ENCODE measurements around the gene GATM. TPM values are rescaled to one million over a fixed set of nuclear protein-coding genes. Genes with fewer than 3 reads are reported as not detected.
A peak's percentile ranks its signal among the peaks of the same experiment; 100 is the strongest.

Gene GATM
- total RNA-seq, 1 experiment from 2014 or later = 10.7 TPM

- Mint-ChIP-seq H3K27ac (no peak overlapping the region), H3K27me3 (ENCODE audit: low read depth) (peaks cover 26% of the 10 kb centered on the region), H3K4me3 (no peak overlapping the region), H3K4me1 (peaks cover 12 to 13% of the 10 kb centered on the region in 2 experiments; a peak in 3 of 4 replicates), H3K9me3 (no peaks in the 10 kb centered on the region), H3K36me3 (ENCODE audit: insufficient read depth in 1 of 3, low read depth in 3 of 3) (no peaks in the 10 kb centered on the region; a peak in 1 of 7 replicates)
- H2BK12ac ChIP-seq (ENCODE audit: insufficient read length, low read depth, low read length) = no peak overlapping the region
- H3K27me3 ChIP-seq (ENCODE audit: insufficient read depth, low read length) = no peaks in the 10 kb centered on the region
- no peak overlapping the region for H3K9ac ChIP-seq (ENCODE audit: extremely low read depth, insufficient read length, low read length)
- no peak overlapping the region for H3K18ac ChIP-seq (ENCODE audit: insufficient read length, low read depth, low read length)
- no peak overlapping the region for H4K5ac ChIP-seq (ENCODE audit: insufficient read length, low read depth, low read length)
- no peaks in the 10 kb centered on the region for H3K79me1 ChIP-seq (ENCODE audit: insufficient read depth, low read depth, low read length, poor library complexity, severe bottlenecking)
- peak; percentile 74 for TF ChIP-seq CTCF (conservative IDR thresholded peaks at IDR 0.05)
- H2BK5ac ChIP-seq (ENCODE audit: insufficient read length, low read length) = no peak overlapping the region
- no CpG with 5 or more reads among the region's 6 CpGs for WGBS (ENCODE audit: extremely low coverage, insufficient read length, low lambda C conversion rate)
- no peak for DNase-seq
- H2AK5ac ChIP-seq (ENCODE audit: insufficient read length, low read length) = no peak overlapping the region
- no peak overlapping the region for H3K27ac ChIP-seq (ENCODE audit: insufficient read length, low read depth, low read length)
- H3T11ph ChIP-seq (ENCODE audit: low read length) = no peak overlapping the region
- no peaks in the 10 kb centered on the region for H4K20me1 ChIP-seq (ENCODE audit: control insufficient read depth, insufficient read depth, insufficient read length)
- H3K23me2 ChIP-seq (ENCODE audit: insufficient read length, low read depth, low read length, poor library complexity, severe bottlenecking) = peaks cover 9% of the 10 kb centered on the region
- no peak overlapping the region for H2BK15ac ChIP-seq (ENCODE audit: low read depth, low read length)
- H3K14ac ChIP-seq (ENCODE audit: insufficient read depth, low read length) = no peak overlapping the region
- no peak overlapping the region for H3K4ac ChIP-seq (ENCODE audit: low read depth, low read length)
- H3K9me3 ChIP-seq (ENCODE audit: control insufficient read depth, low read depth, low read length) = no peaks in the 10 kb centered on the region
- no peak overlapping the region for H2BK120ac ChIP-seq (ENCODE audit: low read depth, low read length, poor library complexity, severe bottlenecking)
- H3K4me2 ChIP-seq (ENCODE audit: insufficient read depth, insufficient read length, low read length) = no peak overlapping the region
- peaks cover 9% of the 10 kb centered on the region; the same call in 1 of the 2 replicates for H3K79me2 ChIP-seq (ENCODE audit: insufficient read depth, low read length)
- H2BK20ac ChIP-seq (ENCODE audit: low read depth, low read length, poor library complexity, severe bottlenecking) = no peak overlapping the region
- H2AFZ ChIP-seq (ENCODE audit: low read length) = no peak overlapping the region
- H4K8ac ChIP-seq (replicated peaks; ENCODE audit: insufficient read length, low read depth, low read length) = no peak overlapping the region
- no peaks in the 10 kb centered on the region for H3K4me1 ChIP-seq (ENCODE audit: insufficient read depth, low read length)
- H3K23ac ChIP-seq (ENCODE audit: insufficient read length, low read depth, low read length) = no peak overlapping the region
- H3K56ac ChIP-seq (ENCODE audit: insufficient read length, low read depth, low read length) = no peak overlapping the region
- H4K91ac ChIP-seq (ENCODE audit: insufficient read length, low read depth, low read length) = no peak overlapping the region
These were observed 21.3 kb upstream of the GATM start for GRCh38 chr15:45399381-45400212.

Data from H9 (cell line).